ENCODE measurements around the gene MAN2C1.

MAN2C1 gene

DNA sequence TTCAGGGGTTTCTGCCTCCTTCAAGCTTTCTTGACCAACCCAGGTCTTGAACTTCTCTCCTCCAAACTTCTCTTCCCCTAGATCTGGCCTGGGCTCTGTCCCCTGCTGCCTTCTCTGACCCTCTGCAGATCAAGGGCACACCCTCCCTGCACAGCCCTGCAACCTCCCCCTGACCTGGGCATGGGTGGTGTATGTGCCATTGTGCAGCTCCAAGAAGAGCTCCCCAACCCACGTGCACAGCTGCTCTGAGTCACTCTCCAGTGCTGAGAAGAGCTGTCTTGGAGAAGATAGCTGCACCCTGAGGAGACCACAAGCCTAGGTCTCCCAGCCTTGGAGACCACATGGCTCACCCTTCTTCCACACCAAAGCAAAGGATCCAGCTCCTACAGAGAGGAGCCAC is 8.0 kb downstream of the MAN2C1 start:
- no peak overlapping the region for H3K27ac ChIP-seq (ENCODE audit: low read length)
- H3K36me3 ChIP-seq (ENCODE audit: insufficient read depth, low read depth, low read length) = peaks cover 36% of the 10 kb centered on the region
- no peaks in the 10 kb centered on the region for H3K27me3 ChIP-seq (ENCODE audit: insufficient read depth, low read length)
- no peak overlapping the region for H3K9ac ChIP-seq (ENCODE audit: low read depth, low read length)
- H3K9me3 ChIP-seq (ENCODE audit: insufficient read depth, low read depth, low read length) = no peaks in the 10 kb centered on the region
- H3K4me3 ChIP-seq (ENCODE audit: low read length) = no peak overlapping the region
- H3K4me1 ChIP-seq (ENCODE audit: insufficient read depth, low read length) = no peaks in the 10 kb centered on the region

DNA sequence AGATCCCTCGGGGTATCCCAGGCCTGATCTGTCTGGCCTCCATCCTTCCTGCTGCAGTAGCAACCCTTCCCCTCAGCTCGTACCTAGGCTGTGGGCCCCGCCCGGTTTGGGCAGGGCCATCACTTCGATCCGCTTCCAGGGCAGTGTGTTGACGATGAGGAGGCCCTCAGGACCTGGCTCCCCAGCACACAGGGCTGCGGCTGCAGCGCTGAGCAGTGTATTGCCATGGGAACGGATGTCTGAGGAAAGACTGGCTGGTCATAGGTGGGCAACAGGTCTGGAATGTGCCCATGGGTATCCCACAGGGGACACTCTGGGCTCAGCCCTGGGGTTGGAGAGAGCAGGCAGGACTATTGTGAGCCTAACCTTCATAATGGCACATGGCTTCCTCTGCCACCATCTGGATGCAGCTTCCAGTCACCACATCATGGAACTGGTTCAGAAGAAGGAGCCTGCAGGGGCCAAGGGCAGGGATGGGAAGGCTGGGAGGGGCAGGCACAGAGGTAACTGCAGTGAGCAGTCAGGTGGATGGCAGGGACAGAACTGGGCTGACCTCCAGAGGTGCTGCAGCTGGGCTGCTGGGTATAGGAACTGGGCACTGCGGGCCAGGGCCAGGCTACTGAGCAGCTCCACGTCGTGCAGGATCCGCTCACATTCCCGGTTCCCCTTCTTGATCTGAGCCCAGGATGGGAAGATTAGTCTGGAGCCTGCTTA is 8.7 kb downstream of the MAN2C1 start:
- Histone ChIP-seq H3K4me3 (ENCODE audit: low read length) (no peak overlapping the region), H3K36me3 (ENCODE audit: insufficient read depth, low read depth, low read length) (peaks cover 31% of the 10 kb centered on the region), H3K4me1 (ENCODE audit: insufficient read depth, low read length) (no peaks in the 10 kb centered on the region), H3K27me3 (ENCODE audit: insufficient read depth, low read length) (no peaks in the 10 kb centered on the region), H3K9ac (ENCODE audit: low read depth, low read length) (no peak overlapping the region), H3K9me3 (ENCODE audit: insufficient read depth, low read depth, low read length) (no peaks in the 10 kb centered on the region), H3K27ac (ENCODE audit: low read length) (no peak overlapping the region)

GRCh38 chr15:75358771-75359536 is 9.5 kb downstream of the MAN2C1 start:
- Histone ChIP-seq H3K36me3 (ENCODE audit: insufficient read depth, low read depth, low read length) (peaks cover 28% of the 10 kb centered on the region), H3K27me3 (ENCODE audit: insufficient read depth, low read length) (no peaks in the 10 kb centered on the region), H3K9ac (ENCODE audit: low read depth, low read length) (no peak overlapping the region), H3K4me1 (ENCODE audit: insufficient read depth, low read length) (no peaks in the 10 kb centered on the region), H3K27ac (ENCODE audit: low read length) (no peak overlapping the region), H3K9me3 (ENCODE audit: insufficient read depth, low read depth, low read length) (no peaks in the 10 kb centered on the region), H3K4me3 (ENCODE audit: low read length) (no peak overlapping the region)

DNA sequence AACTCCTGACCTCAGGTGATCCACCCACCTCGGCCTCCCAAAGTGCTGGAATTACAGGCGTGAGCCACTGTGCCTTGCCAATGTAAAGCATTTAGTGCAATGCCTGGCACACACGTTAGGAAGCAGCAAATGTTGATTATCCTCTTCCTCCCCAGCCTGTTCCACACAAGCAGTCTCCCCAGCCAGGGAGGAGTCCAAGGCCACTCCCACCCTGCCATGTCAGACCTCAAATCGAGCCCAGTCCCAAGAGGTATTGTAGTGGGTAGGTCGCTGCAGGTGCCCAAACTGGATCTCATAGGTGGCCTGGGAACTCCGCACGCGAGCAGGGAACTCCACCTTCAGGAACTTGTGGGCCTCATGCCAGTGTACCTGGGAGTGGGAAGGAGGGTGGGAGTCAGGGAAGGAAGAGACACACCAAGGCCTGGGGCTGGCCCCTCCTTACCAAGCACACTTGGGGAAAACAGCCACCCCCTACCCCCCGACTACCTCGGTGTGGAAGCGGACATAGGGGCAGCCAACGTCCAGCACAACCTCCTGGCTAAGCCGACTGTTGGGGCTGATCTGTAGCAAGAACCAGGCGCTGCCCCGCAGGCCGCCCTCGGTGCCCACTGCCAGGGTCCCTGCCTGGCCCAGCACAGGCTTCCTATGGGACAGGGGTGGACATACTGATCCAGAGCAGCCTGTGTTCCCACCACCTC is 10.3 kb downstream of the MAN2C1 start:
- Histone ChIP-seq H3K27ac (ENCODE audit: low read length) (no peak overlapping the region), H3K4me3 (ENCODE audit: low read length) (no peak overlapping the region), H3K36me3 (ENCODE audit: insufficient read depth, low read depth, low read length) (peaks cover 28% of the 10 kb centered on the region), H3K9ac (ENCODE audit: low read depth, low read length) (no peak overlapping the region), H3K27me3 (ENCODE audit: insufficient read depth, low read length) (no peaks in the 10 kb centered on the region), H3K4me1 (ENCODE audit: insufficient read depth, low read length) (no peaks in the 10 kb centered on the region), H3K9me3 (ENCODE audit: insufficient read depth, low read depth, low read length) (no peaks in the 10 kb centered on the region)

GRCh38 chr15:75356517-75356916 is 11.9 kb downstream of the MAN2C1 start:
- Histone ChIP-seq H3K4me3 (ENCODE audit: low read length) (no peak overlapping the region), H3K4me1 (ENCODE audit: insufficient read depth, low read length) (no peaks in the 10 kb centered on the region), H3K9ac (ENCODE audit: low read depth, low read length) (no peak overlapping the region), H3K9me3 (ENCODE audit: insufficient read depth, low read depth, low read length) (no peaks in the 10 kb centered on the region), H3K27me3 (ENCODE audit: insufficient read depth, low read length) (no peaks in the 10 kb centered on the region), H3K27ac (ENCODE audit: low read length) (no peak overlapping the region), H3K36me3 (ENCODE audit: insufficient read depth, low read depth, low read length) (peaks cover 24% of the 10 kb centered on the region)

GRCh38 chr15:75356006-75356405 is 12.4 kb downstream of the MAN2C1 start:
- H3K4me1 ChIP-seq (ENCODE audit: insufficient read depth, low read length) = no peaks in the 10 kb centered on the region

DNA sequence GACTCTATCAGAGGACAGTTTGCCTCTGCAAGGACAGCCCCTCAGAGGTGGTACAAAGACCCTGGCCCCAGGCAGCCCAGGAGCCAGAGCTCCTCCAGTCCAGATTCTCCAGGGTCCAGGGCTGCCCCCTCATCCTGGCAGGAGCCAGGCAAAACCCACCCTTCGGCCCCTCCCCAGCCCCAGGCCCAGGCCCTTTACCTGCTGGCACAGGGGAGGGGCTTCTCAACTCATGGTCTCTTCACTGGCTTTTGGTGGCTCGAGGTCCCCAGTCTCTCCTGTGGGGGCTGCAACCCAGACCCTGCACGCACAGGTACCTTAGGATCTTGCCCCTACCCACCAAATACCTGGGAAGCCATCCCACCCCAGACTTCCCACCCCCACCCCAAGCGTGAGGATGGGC is 13.0 kb downstream of the MAN2C1 start:
- peaks cover 19% of the 10 kb centered on the region; the same call in 1 of the 2 replicates for H3K36me3 ChIP-seq (ENCODE audit: insufficient read depth, low read depth, low read length)
- H3K9me3 ChIP-seq (ENCODE audit: insufficient read depth, low read depth, low read length) = no peaks in the 10 kb centered on the region
- no peaks in the 10 kb centered on the region for H3K4me1 ChIP-seq (ENCODE audit: insufficient read depth, low read length)
- H3K4me3 ChIP-seq (ENCODE audit: low read length) = no peak overlapping the region
- peaks cover 3% of the 10 kb centered on the region for H3K27me3 ChIP-seq (ENCODE audit: insufficient read depth, low read length)
- H3K27ac ChIP-seq (ENCODE audit: low read length) = no peak overlapping the region
- no peak overlapping the region for H3K9ac ChIP-seq (ENCODE audit: low read depth, low read length)

More at GRCh38 chr15:75356006-75356405, 12.4 kb downstream of the MAN2C1 start:
- Histone ChIP-seq H3K9ac (ENCODE audit: low read depth, low read length) (no peak overlapping the region), H3K27ac (ENCODE audit: low read length) (no peak overlapping the region), H3K36me3 (ENCODE audit: insufficient read depth, low read depth, low read length) (peaks cover 19% of the 10 kb centered on the region), H3K9me3 (ENCODE audit: insufficient read depth, low read depth, low read length) (no peaks in the 10 kb centered on the region), H3K4me3 (ENCODE audit: low read length) (no peak overlapping the region), H3K27me3 (ENCODE audit: insufficient read depth, low read length) (no peaks in the 10 kb centered on the region)

- Histone ChIP-seq H3K9me3 (ENCODE audit: insufficient read depth, low read depth, low read length) (no peaks in the 10 kb centered on the region), H3K4me3 (ENCODE audit: low read length) (no peak overlapping the region), H3K9ac (ENCODE audit: low read depth, low read length) (no peak overlapping the region), H3K27ac (ENCODE audit: low read length) (no peak overlapping the region), H3K27me3 (ENCODE audit: insufficient read depth, low read length) (peaks cover 12% of the 10 kb centered on the region), H3K4me1 (ENCODE audit: insufficient read depth, low read length) (no peaks in the 10 kb centered on the region), H3K36me3 (ENCODE audit: insufficient read depth, low read depth, low read length) (peaks cover 14% of the 10 kb centered on the region; the same call in 1 of the 2 replicates)
These were observed 14.0 kb downstream of the MAN2C1 start for GRCh38 chr15:75354454-75354853.

GRCh38 chr15:75353604-75354003 is 14.8 kb downstream of the MAN2C1 start:
- H3K4me3 ChIP-seq (ENCODE audit: low read length) = no peak overlapping the region
- no peak overlapping the region for H3K9ac ChIP-seq (ENCODE audit: low read depth, low read length)
- H3K9me3 ChIP-seq (ENCODE audit: insufficient read depth, low read depth, low read length) = no peaks in the 10 kb centered on the region
- H3K27ac ChIP-seq (ENCODE audit: low read length) = no peak overlapping the region
- H3K27me3 ChIP-seq (ENCODE audit: insufficient read depth, low read length) = peaks cover 20% of the 10 kb centered on the region
- H3K36me3 ChIP-seq (ENCODE audit: insufficient read depth, low read depth, low read length) = peaks cover 8% of the 10 kb centered on the region; the same call in 1 of the 2 replicates
- no peaks in the 10 kb centered on the region for H3K4me1 ChIP-seq (ENCODE audit: insufficient read depth, low read length)

DNA sequence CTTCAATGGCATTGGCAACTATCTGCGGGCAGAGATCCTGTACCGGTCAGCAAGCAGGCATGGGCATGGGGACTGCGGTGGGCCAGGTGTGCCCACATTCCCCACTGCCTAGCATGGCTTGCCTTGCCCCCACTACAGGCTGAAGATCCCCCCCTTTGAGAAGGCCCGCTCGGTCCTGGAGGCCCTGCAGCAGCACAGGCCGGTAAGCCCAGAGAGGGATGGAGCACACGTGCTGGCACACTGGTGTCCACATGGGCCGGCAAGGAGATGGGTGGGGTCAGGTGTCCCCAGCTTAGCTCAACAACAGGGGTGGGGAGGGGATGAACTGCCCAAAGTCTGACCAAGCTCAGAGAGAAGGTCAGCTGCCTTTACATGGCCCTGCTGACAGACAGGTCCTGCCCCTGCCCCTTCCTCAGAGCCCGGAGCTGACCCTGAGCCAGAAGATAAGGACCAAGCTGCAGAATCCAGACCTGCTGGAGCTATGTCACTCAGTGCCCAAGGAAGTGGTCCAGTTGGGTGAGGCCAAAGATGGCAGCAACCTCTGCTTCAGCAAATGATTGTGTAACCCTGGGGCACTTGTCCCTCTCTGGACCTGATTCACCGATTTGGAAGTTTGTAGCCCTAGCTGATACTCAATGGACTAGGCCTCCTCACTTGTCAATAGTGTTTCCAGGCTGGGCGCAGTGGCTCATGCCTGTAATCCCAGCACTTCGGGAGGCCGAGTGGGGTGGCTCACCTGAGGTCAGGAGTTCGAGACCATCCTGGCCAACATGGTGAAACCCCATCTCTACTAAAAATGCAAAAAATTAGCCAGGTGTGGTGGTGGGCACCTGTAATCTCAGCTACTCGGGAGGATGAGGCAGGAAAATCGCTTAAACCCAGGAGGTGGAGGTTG is 16.0 kb downstream of the MAN2C1 start:
- Histone ChIP-seq H3K27ac (ENCODE audit: low read length) (no peak overlapping the region), H3K4me1 (ENCODE audit: insufficient read depth, low read length) (no peaks in the 10 kb centered on the region), H3K9me3 (ENCODE audit: insufficient read depth, low read depth, low read length) (no peaks in the 10 kb centered on the region), H3K36me3 (ENCODE audit: insufficient read depth, low read depth, low read length) (peaks cover 4% of the 10 kb centered on the region; the same call in 1 of the 2 replicates), H3K9ac (ENCODE audit: low read depth, low read length) (no peak overlapping the region), H3K27me3 (ENCODE audit: insufficient read depth, low read length) (peaks cover 32% of the 10 kb centered on the region), H3K4me3 (ENCODE audit: low read length) (no peak overlapping the region)
